BJ (cell line): ENCODE data around the gene UBXN10. TPM values are rescaled to one million over a fixed set of nuclear protein-coding genes. Genes with fewer than 3 reads are reported as not detected.

Experiments
- CTCF ChIA-PET: fragments of 350-600 bp; formaldehyde crosslinking; extraction: SDS; loops from one replicate; lab custom pipeline; 2021; ENCODE audit warnings: antibody characterized with exemption, inconsistent platforms; lab: Yijun Ruan, JAX
- POLR2A ChIA-PET: fragments of 300-600 bp; sonication (Branson Sonifier 250); formaldehyde crosslinking; extraction: SDS; loops from one replicate; lab custom pipeline; 2021; ENCODE audit warnings: antibody characterized with exemption; lab: Charles Lee
- DNase-seq: peaks from one replicate; pipeline ENCODE4 v3.0.0-alpha.2; 2011; ENCODE audit warnings: low read depth
- H3K27me3 ChIP-seq: 2 replicates; pipeline ENCODE4 v1.6.0; 2011; ENCODE audit warnings: low read length; ENCODE audit not compliant: control insufficient read depth, insufficient read depth
- H3K36me3 ChIP-seq: 2 replicates; pipeline ENCODE4 v1.5.1; 2011; ENCODE audit warnings: low read length; ENCODE audit not compliant: control insufficient read depth, insufficient read depth
- H3K4me3 ChIP-seq: 2 replicates; pipeline ENCODE4 v1.5.1; 2011; ENCODE audit warnings: low read depth, mild to moderate bottlenecking, control low read depth, low read length
- CTCF ChIP-seq: IDR thresholded peaks from 2 replicates; pipeline ENCODE4 v1.5.1; 2011; ENCODE audit warnings: low read depth, mild to moderate bottlenecking, control low read depth, inconsistent platforms, low read length, moderate library complexity; ENCODE audit not compliant: insufficient read depth
- polyA plus RNA-seq: library from polyadenylated mRNA; depleted of rRNA; stranded (reverse); fragments of >200 nt; gene quantifications from 2 replicates; pipeline ENCODE4 v1.2.3, GENCODE V29; 2011

The UBXN10 gene
- polyA plus RNA-seq, 1 experiment = not detected

DNA sequence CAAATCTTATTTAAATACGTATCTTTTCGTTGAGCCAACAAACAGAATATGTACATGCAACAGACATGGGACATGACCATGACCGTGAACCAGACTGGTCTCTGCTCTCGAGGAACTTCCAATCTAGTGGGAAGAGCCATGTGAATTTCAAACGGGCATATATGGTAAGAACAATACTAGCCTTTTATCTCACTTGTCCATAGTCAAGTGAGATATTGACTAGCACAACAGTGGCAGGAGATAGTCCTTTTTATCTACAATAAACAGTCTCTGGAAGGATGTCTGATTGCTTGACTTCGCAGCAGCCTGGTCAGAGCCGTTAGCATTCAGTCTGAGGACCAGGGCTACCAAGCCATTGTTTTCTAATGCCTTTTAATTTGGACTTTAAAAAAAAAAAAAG, 13.0 kb downstream of the UBXN10 start:
- POLR2A ChIA-PET = no interaction called here
- Histone ChIP-seq H3K36me3 (no peaks in the 10 kb centered on the region), H3K27me3 (peaks cover 7% of the 10 kb centered on the region; the same call in 1 of the 2 replicates), H3K4me3 (no peak overlapping the region)
- no peak for DNase-seq
- CTCF ChIA-PET = interaction anchor here (0.8 kb wide), 1 partner anchor 16 kb away, joined by 3 read pairs; no protein-coding TSS in a partner anchor
- TF ChIP-seq CTCF = no peak

- ChIA-PET POLR2A (no interaction called here), CTCF (interaction anchor here (0.8 to 1.1 kb wide), 2 partner anchors 16 to 40 kb away, joined by 3 read pairs; no protein-coding TSS in a partner anchor)
- no peaks in the 10 kb centered on the region for H3K36me3 ChIP-seq
- DNase-seq = no peak
- no peak for TF ChIP-seq CTCF
- no peak overlapping the region for H3K4me3 ChIP-seq
- peaks cover 7% of the 10 kb centered on the region; the same call in 1 of the 2 replicates for H3K27me3 ChIP-seq
Measured at GRCh38 chr1:20199403-20199802, 13.5 kb downstream of the UBXN10 start.

DNA sequence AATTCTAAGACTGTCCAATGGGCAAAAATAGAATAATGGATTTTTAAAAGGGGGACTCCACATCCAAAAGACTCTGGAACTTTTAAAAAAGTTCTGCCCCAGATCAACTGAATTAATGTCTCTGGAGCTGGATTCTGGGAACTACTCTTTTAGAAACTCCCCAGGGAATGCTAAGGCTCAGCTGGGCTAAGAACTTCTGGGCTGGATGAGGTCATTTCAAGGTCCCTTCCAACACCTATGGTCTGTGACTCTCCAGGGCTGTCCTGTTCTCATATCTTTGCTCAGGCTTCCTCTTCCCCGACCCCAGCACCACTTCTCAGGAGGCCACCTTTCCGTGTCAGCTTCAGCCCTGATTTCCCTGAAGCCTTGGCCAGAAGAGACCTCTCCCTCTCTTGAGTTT, 13.9 kb downstream of the UBXN10 start:
- Histone ChIP-seq H3K4me3 (no peak overlapping the region), H3K36me3 (no peaks in the 10 kb centered on the region), H3K27me3 (peaks cover 5% of the 10 kb centered on the region; the same call in 1 of the 2 replicates)
- no peak for TF ChIP-seq CTCF
- no peak for DNase-seq
- ChIA-PET POLR2A (no interaction called here), CTCF (interaction anchor here (0.8 to 2.5 kb wide), 4 partner anchors 13 to 225 kb away, joined by 3 to 10 read pairs (median 3); no protein-coding TSS in a partner anchor)

GRCh38 chr1:20200966-20201365, 15.1 kb downstream of the UBXN10 start:
- DNase-seq = no peak
- Histone ChIP-seq H3K4me3 (no peak overlapping the region), H3K36me3 (no peaks in the 10 kb centered on the region), H3K27me3 (peaks cover 5% of the 10 kb centered on the region; the same call in 1 of the 2 replicates)
- ChIA-PET CTCF (interaction anchor here (0.9 to 2.5 kb wide), 3 partner anchors 12 to 226 kb away, joined by 3 to 10 read pairs (median 3); no protein-coding TSS in a partner anchor), POLR2A (no interaction called here)
- no peak for TF ChIP-seq CTCF

GRCh38 chr1:20202166-20202565, 16.3 kb downstream of the UBXN10 start:
- TF ChIP-seq CTCF = no peak
- ChIA-PET POLR2A (no interaction called here), CTCF (interaction anchor here (2.5 kb wide), 1 partner anchor 11 kb away, joined by 10 read pairs; no protein-coding TSS in a partner anchor)

More at GRCh38 chr1:20202166-20202565, 16.3 kb downstream of the UBXN10 start:
- no peak for DNase-seq
- H3K4me3 ChIP-seq = no peak overlapping the region
- no peaks in the 10 kb centered on the region for H3K36me3 ChIP-seq
- peaks cover 5% of the 10 kb centered on the region; the same call in 1 of the 2 replicates for H3K27me3 ChIP-seq
